A673 (cell line): ENCODE results near the gene SPACA1.

ENCODE experiments used
- EZH2 ChIP-seq: fragments of 200-600 bp; sonication (generic); IDR thresholded peaks from 2 replicates; pipeline ENCODE4 v1.6.1; 2017; ENCODE audit warnings: borderline replicate concordance, low read depth, mild to moderate bottlenecking, mixed read lengths, antibody characterized with exemption, low read length; ENCODE audit not compliant: poor library complexity, severe bottlenecking
- TF ChIP-seq, protein P1 (sequence below): fragments of 300-800, 200-600 bp; sonication (generic); conservative IDR thresholded peaks from 2 replicates; pipeline ENCODE4 v1.5.1; 2017; ENCODE audit warnings: low read depth, mild to moderate bottlenecking, antibody characterized with exemption, low read length, moderate library complexity, mixed read lengths

DNA sequence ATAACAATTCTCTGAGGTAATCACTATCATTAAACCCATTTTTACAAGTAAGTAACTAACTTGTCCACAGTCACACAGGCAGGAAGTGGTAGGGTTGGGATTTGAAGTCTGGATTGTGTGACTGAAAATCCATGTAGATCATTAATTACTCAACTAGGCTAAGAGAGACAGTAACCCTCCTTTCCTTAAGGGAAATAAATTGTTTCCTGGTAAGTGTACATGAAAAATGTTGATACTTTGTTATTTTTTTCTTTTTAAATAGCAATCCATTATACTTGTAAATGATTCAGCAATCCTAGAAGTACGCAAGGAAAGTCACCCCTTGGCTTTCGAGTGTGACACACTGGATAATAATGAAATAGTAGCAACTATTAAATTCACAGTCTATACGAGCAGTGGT is 11.6 kb downstream of the SPACA1 start:
- TF ChIP-seq, protein P1, sequence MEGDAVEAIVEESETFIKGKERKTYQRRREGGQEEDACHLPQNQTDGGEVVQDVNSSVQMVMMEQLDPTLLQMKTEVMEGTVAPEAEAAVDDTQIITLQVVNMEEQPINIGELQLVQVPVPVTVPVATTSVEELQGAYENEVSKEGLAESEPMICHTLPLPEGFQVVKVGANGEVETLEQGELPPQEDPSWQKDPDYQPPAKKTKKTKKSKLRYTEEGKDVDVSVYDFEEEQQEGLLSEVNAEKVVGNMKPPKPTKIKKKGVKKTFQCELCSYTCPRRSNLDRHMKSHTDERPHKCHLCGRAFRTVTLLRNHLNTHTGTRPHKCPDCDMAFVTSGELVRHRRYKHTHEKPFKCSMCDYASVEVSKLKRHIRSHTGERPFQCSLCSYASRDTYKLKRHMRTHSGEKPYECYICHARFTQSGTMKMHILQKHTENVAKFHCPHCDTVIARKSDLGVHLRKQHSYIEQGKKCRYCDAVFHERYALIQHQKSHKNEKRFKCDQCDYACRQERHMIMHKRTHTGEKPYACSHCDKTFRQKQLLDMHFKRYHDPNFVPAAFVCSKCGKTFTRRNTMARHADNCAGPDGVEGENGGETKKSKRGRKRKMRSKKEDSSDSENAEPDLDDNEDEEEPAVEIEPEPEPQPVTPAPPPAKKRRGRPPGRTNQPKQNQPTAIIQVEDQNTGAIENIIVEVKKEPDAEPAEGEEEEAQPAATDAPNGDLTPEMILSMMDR = no peak
- TF ChIP-seq EZH2 = no peak
